Spleen (tissue), 7 donors: ENCODE results near the gene EFCAB13.

Source experiments
- CTCF ChIP-seq, 11 experiments: fragments of 200-600 bp in 7 of 11; fragments of 450-650 bp in 4 of 11; sonication (generic) in 4 of 11; IDR thresholded peaks in 8 of 11; conservative IDR thresholded peaks in 3 of 11; 1 replicate in 7 of 11; 2 replicates in 4 of 11; pipeline versions ENCODE4 v1.4.0 to v1.8.0; 2016 to 2021; ENCODE audit warnings: antibody characterized with exemption in 11 of 11, inconsistent platforms in 4 of 11, mild to moderate bottlenecking in 1 of 11
- POLR2A ChIP-seq, 3 donors: fragments of 450-650 bp; IDR thresholded peaks; one replicate each; pipeline ENCODE4 v1.5.1; 2017; ENCODE audit warnings: antibody characterized with exemption in 3 of 3, mild to moderate bottlenecking in 1 of 3
- POLR2AphosphoS5 ChIP-seq, 3 donors: sonication (generic); formaldehyde crosslinking; IDR thresholded peaks; one replicate each; pipeline ENCODE4 v1.5.1; 2017; ENCODE audit warnings: antibody characterized with exemption in 3 of 3
- donor health status: DM: no; HTN: no; CAD: no; lungs with moderate emphysema.
- donor health status: DM: no; HTN: no; CAD: no.
- donor health status: DM: no; HTN: no; CAD: no.

- TF ChIP-seq CTCF (IDR thresholded peaks at IDR 0.05 in 8 of 11, conservative IDR thresholded peaks at IDR 0.05 in 3 of 11) (no peak), POLR2AphosphoS5 (IDR thresholded peaks at IDR 0.05) (no peak), POLR2A (IDR thresholded peaks at IDR 0.05) (no peak)
Observed at GRCh38 chr17:47368262-47368661, 44.5 kb downstream of the EFCAB13 start.
